ENCODE data around the gene SYT12. TPM values are rescaled to one million over a fixed set of nuclear protein-coding genes. Genes with fewer than 3 reads are reported as not detected.
"Not testable (repeated sequence)": the region's sequence is repeated elsewhere in the genome, so short reads cannot be mapped to it uniquely, and the experiment has no call there.

The SYT12 gene
- polyA plus RNA-seq, 1 donor from 2014 or later = 2.3 TPM

DNA sequence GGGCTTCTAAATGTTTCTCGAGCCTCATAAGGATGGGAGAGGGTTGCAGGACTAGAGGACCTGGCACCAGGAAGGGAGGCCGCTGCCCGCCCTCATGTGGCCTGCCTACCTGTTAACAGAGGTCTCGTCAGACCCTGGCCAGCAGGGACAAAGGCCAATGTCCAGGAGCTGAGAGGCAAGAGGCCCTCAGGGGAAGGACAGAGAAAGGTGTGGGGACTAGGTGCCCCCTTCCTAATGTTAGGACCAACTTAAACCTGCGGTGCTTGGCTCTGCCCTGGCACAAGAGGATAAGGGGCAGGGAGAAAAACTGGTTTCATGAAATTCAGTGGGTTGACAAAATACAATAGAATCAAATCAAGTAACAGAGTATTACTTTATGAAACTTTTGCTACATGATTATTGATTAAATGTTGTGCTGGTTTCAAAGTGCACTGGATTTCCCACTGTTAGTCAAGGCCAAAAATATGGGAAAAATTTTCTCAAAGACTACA is 20.0 kb upstream of the SYT12 start:
- TF ChIP-seq EP300 (conservative IDR thresholded peaks at IDR 0.05; ENCODE audit: poor library complexity, severe bottlenecking) (no peak), TAF1 (IDR thresholded peaks at IDR 0.05; ENCODE audit: low read depth) (no peak), EZH2 (IDR thresholded peaks at IDR 0.05; ENCODE audit: borderline replicate concordance, insufficient read depth, low read length, poor library complexity, severe bottlenecking) (no peak), RAD21 (conservative IDR thresholded peaks at IDR 0.05) (no peak), POLR2AphosphoS5 (IDR thresholded peaks at IDR 0.05) (no peak), SMC3 (conservative IDR thresholded peaks at IDR 0.05; ENCODE audit: poor library complexity) (no peak), MXI1 (conservative IDR thresholded peaks at IDR 0.05; ENCODE audit: poor library complexity, severe bottlenecking) (no peak)
- TF ChIP-seq, protein P1, sequence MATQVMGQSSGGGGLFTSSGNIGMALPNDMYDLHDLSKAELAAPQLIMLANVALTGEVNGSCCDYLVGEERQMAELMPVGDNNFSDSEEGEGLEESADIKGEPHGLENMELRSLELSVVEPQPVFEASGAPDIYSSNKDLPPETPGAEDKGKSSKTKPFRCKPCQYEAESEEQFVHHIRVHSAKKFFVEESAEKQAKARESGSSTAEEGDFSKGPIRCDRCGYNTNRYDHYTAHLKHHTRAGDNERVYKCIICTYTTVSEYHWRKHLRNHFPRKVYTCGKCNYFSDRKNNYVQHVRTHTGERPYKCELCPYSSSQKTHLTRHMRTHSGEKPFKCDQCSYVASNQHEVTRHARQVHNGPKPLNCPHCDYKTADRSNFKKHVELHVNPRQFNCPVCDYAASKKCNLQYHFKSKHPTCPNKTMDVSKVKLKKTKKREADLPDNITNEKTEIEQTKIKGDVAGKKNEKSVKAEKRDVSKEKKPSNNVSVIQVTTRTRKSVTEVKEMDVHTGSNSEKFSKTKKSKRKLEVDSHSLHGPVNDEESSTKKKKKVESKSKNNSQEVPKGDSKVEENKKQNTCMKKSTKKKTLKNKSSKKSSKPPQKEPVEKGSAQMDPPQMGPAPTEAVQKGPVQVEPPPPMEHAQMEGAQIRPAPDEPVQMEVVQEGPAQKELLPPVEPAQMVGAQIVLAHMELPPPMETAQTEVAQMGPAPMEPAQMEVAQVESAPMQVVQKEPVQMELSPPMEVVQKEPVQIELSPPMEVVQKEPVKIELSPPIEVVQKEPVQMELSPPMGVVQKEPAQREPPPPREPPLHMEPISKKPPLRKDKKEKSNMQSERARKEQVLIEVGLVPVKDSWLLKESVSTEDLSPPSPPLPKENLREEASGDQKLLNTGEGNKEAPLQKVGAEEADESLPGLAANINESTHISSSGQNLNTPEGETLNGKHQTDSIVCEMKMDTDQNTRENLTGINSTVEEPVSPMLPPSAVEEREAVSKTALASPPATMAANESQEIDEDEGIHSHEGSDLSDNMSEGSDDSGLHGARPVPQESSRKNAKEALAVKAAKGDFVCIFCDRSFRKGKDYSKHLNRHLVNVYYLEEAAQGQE (IDR thresholded peaks at IDR 0.05; ENCODE audit: borderline replicate concordance) = no peak
- TF ChIP-seq, protein P2, sequence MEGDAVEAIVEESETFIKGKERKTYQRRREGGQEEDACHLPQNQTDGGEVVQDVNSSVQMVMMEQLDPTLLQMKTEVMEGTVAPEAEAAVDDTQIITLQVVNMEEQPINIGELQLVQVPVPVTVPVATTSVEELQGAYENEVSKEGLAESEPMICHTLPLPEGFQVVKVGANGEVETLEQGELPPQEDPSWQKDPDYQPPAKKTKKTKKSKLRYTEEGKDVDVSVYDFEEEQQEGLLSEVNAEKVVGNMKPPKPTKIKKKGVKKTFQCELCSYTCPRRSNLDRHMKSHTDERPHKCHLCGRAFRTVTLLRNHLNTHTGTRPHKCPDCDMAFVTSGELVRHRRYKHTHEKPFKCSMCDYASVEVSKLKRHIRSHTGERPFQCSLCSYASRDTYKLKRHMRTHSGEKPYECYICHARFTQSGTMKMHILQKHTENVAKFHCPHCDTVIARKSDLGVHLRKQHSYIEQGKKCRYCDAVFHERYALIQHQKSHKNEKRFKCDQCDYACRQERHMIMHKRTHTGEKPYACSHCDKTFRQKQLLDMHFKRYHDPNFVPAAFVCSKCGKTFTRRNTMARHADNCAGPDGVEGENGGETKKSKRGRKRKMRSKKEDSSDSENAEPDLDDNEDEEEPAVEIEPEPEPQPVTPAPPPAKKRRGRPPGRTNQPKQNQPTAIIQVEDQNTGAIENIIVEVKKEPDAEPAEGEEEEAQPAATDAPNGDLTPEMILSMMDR (IDR thresholded peaks at IDR 0.05; ENCODE audit: poor library complexity, severe bottlenecking) = no peak
- H4K20me1 ChIP-seq (ENCODE audit: insufficient read depth) = no peaks in the 10 kb centered on the region
- no peak overlapping the region for H3K4me2 ChIP-seq (ENCODE audit: low read length)
- no peak overlapping the region for H3K4me3 ChIP-seq (ENCODE audit: low read length)
- no peaks in the 10 kb centered on the region for H3K79me2 ChIP-seq (replicated peaks; ENCODE audit: insufficient read depth, low read length)
- H3K27ac ChIP-seq (ENCODE audit: low read length) = no peak overlapping the region
- H3K9me2 ChIP-seq (ENCODE audit: insufficient read depth, low read length) = no peaks in the 10 kb centered on the region
- H3K27me3 ChIP-seq (ENCODE audit: insufficient read depth, low read depth, low read length) = no peaks in the 10 kb centered on the region
- H3K36me3 ChIP-seq (ENCODE audit: insufficient read depth, low read length) = no peaks in the 10 kb centered on the region
- H3K9ac ChIP-seq (ENCODE audit: low read length) = no peak overlapping the region
- no peaks in the 10 kb centered on the region for H3F3A ChIP-seq (ENCODE audit: insufficient read depth, low read length, poor library complexity, severe bottlenecking)
- no peak overlapping the region for H2AFZ ChIP-seq (ENCODE audit: low read depth, low read length)
- H3K9me3 ChIP-seq (ENCODE audit: low read length) = no peaks in the 10 kb centered on the region

DNA sequence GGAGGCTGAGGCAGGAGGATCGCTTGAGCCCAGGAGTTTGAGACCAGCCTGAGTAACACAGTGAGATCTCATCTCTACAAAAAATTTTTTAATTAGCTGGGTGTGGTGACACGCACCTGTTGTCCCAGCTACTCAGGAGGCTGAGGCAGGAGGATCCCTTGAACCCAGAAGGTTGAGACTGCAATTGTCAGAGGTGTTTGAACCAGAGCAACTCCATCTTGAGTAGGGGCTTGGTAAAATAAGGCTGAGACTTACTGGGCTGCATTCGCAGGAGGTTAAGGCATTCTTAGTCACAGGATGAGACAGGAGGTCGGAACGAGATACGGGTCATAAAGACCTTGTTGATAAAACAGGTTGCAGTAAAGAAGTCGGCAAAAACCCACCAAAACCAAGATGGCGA is 17.7 kb upstream of the SYT12 start:
- not testable (repeated sequence) for H3K79me2 ChIP-seq (replicated peaks; ENCODE audit: insufficient read depth, low read length); H3K4me3 ChIP-seq (ENCODE audit: low read length); H3K9ac ChIP-seq (ENCODE audit: low read length); H3K27me3 ChIP-seq (ENCODE audit: insufficient read depth, low read depth, low read length); H3K36me3 ChIP-seq (ENCODE audit: insufficient read depth, low read length); H3F3A ChIP-seq (ENCODE audit: insufficient read depth, low read length, poor library complexity, severe bottlenecking); H4K20me1 ChIP-seq (ENCODE audit: insufficient read depth); H3K9me2 ChIP-seq (ENCODE audit: insufficient read depth, low read length); H3K4me2 ChIP-seq (ENCODE audit: low read length); H3K27ac ChIP-seq (ENCODE audit: low read length); H3K9me3 ChIP-seq (ENCODE audit: low read length); H2AFZ ChIP-seq (ENCODE audit: low read depth, low read length)

Measured in neural cell (in vitro differentiated cells).